ENCODE results near the gene KLK7.

DNA sequence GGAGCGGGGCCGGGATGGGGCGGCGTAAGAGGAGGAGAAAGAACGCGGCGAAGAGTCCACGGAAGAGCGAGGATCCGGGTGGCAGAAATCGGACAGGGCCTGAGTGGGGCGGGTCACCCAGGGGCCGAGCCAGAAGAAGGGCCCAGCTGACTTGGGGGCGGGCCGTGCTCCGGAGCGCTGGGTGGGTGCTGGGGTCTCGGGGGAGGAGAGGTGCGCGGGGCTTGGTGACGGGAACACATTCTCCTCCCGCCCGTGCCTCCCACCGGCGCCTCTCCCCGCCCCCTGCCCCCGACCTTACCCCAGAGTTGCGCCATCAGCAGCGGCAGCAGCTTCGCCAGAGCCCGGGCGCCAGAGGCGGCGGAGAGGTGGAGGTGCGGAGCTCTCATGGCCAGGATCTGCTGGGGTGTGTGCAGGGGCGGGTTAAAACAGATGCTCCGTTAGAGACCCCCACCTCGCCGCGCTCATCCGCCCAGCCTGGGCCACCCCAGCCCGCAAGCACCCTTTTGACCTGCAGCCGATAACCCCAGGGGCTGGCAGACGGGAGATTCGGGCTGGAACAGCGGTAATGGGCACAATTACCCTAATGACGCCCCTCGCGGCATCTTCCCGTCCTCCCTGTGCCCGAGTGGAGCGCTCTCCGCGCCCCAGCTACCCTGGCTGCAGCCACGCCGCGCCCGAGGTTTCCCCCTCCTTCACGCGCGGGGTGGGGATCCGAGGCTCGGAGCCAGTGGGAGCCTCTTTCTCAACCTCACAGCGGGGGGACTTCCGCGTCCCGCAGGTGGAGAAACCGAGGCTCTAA, 35.2 kb upstream of the KLK7 start:
- no peak for TF ChIP-seq FOXM1 (IDR thresholded peaks at IDR 0.05; ENCODE audit: borderline replicate concordance, low read depth)
- TF ChIP-seq EP300 (IDR thresholded peaks at IDR 0.05; ENCODE audit: borderline replicate concordance), result no peak

Data from Ishikawa (cell line).